Measurements from ENCODE around the gene AKR1C2. TPM values are rescaled to one million over a fixed set of nuclear protein-coding genes. Genes with fewer than 3 reads are reported as not detected.
"Not testable (repeated sequence)": the region's sequence is repeated elsewhere in the genome, so short reads cannot be mapped to it uniquely, and the experiment has no call there.

The AKR1C2 gene
- total RNA-seq, 2 donors from 2014 or later = 6.4 to 8.2 TPM

DNA sequence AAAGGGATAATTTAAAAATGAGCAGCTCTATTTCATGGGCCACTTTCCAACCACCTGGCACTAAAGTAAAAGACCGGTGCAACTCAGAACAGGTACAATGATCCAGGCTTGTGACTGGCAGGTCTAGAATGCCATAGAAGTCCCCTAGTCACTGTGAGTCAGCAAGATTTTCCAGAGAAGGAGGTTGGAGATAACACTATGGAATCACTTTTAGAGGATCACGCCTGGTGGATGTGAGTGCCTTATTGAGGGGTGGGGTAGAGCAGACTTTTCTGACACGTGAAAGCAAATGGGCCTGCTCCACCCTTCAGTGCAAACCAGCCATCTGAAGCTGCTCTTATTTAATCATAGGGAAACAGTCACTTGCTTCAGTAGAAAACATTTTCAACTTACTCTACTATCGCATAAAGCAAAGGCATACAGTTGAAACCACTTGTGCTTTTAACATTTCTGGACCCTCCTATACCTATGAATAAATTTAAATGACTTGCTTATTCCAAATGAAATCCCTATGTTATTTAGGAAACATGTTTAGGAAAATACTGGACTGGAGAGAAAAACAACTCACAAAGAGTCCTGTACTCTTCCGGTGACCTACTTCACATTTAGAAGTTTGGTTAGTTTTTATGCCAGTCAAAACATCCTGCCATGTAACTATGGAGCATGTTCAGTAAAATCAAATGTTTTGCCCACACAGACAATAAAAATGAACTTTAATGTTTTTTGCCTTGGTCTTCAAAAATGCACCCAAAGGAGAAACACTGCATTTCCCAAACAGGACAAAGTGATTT lies 61.9 kb downstream of the AKR1C2 start:
- Histone ChIP-seq H3K27me3 (replicated peaks; ENCODE audit: insufficient read depth) (no peaks in the 10 kb centered on the region), H3K36me3 (no peaks in the 10 kb centered on the region), H3K27ac (peak overlapping the region in 1 of 2 donors; percentile 16), H3K4me3 (no peak overlapping the region), H3K9me3 (no peaks in the 10 kb centered on the region), H3K4me1 (replicated peaks) (no peaks in the 10 kb centered on the region)
- TF ChIP-seq POLR2AphosphoS5 (IDR thresholded peaks at IDR 0.05) (no peak), POLR2A (IDR thresholded peaks at IDR 0.05) (no peak)
- TF ChIP-seq, protein P1, sequence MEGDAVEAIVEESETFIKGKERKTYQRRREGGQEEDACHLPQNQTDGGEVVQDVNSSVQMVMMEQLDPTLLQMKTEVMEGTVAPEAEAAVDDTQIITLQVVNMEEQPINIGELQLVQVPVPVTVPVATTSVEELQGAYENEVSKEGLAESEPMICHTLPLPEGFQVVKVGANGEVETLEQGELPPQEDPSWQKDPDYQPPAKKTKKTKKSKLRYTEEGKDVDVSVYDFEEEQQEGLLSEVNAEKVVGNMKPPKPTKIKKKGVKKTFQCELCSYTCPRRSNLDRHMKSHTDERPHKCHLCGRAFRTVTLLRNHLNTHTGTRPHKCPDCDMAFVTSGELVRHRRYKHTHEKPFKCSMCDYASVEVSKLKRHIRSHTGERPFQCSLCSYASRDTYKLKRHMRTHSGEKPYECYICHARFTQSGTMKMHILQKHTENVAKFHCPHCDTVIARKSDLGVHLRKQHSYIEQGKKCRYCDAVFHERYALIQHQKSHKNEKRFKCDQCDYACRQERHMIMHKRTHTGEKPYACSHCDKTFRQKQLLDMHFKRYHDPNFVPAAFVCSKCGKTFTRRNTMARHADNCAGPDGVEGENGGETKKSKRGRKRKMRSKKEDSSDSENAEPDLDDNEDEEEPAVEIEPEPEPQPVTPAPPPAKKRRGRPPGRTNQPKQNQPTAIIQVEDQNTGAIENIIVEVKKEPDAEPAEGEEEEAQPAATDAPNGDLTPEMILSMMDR (IDR thresholded peaks at IDR 0.05) = no peak
- 69% methylated on average over 5 of the region's 5 CpGs for WGBS
- intact Hi-C loops (cut with DNase I) = loop anchor here (5.0 kb wide), 1 partner anchor 89 kb away; no protein-coding TSS in a partner anchor
- DNase-seq (ENCODE audit: low spot score) = no peak

DNA sequence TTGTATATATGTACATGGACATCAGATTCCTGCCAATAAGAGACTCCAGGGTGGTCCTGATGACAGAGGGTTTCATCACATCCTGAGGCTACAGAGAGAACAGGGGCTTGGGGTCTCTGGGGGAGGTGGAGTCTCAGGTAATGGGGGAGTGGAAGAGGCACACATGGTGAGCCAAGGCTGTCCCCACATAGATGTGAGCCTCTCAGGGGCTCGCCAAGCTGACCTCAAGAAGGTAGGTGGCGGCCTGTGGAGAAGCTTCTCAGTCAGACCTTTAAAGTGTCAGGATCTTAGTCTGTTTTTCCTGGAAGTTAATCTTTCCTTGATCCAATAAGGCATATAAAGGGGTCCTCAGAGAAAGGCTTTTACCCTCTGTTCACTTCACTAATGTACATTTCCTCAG lies 62.7 kb downstream of the AKR1C2 start:
- WGBS = 89% methylated on average over 2 of the region's 2 CpGs
- DNase-seq (ENCODE audit: low spot score); H3K36me3 ChIP-seq; H3K4me1 ChIP-seq (replicated peaks); H3K27me3 ChIP-seq (replicated peaks; ENCODE audit: insufficient read depth); H3K9me3 ChIP-seq; H3K4me3 ChIP-seq; H3K27ac ChIP-seq: not testable (repeated sequence)
- intact Hi-C loops (cut with DNase I) = loop anchor here (5.0 kb wide), 1 partner anchor 89 kb away; no protein-coding TSS in a partner anchor

DNA sequence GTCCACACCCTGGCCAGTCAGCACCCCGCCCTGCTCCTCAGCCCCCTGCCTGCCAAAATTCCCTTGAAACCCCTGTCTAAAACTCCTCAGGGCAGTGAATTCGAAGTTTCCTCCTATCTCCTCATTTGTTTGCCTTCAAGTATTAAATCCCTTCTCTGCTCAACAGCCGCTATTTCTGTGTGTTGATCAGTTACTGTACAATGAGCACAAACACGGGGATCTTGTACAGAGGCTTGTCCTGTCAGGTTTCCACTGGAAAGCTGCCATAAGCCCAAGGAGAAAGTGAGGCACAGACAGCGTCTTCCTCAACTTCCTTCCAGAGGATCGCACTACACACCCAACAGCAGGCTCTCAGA lies 63.6 kb downstream of the AKR1C2 start:
- WGBS = 80% methylated on average over 6 of the region's 6 CpGs
- H3K27ac ChIP-seq; H3K4me1 ChIP-seq (replicated peaks): not testable (repeated sequence)

DNA sequence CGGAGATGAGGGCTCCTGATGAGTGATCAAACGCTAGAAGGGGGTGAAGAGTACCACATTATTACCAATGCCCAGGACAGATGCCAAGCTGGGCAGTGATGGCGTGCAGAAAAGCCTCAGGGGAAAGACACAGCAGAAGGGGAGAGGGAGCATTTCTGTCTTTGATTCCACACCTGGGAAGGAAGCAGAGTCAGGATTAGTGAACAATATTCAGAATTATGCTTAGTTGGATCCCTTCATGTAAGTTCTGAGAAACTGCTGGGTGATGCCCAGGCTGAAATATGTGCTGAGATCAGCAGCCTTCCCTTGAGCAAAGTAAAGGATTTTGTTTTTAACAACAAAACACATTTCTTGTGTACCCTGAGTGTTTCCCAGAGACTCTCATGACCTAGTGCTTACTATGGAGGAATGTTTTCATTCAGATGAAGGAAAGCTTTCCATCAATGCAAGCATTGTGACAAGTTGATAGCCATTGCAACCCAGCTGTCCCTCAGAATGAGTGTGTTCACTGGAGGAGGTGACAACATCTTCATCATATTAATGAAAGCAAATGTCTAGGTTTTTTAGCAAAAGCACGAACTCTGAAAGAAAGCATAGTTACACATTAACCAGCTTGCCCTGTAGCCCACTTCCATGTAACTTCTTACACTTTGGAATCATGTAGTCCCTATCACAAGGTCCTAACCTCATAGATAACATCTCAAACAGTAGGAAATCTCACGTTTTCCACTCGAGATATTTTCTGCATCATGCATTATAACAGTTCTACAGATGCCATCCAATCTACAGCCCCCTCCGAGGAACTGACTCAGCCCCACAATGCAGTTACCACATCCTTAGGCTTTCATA lies 64.2 kb downstream of the AKR1C2 start:
- H3K4me3 ChIP-seq = no peak overlapping the region
- H3K27me3 ChIP-seq (replicated peaks; ENCODE audit: insufficient read depth) = no peaks in the 10 kb centered on the region
- no peaks in the 10 kb centered on the region for H3K4me1 ChIP-seq (replicated peaks)
- no peaks in the 10 kb centered on the region for H3K36me3 ChIP-seq
- TF ChIP-seq, protein P1 (IDR thresholded peaks at IDR 0.05) = no peak
- TF ChIP-seq POLR2AphosphoS5 (IDR thresholded peaks at IDR 0.05) (no peak), POLR2A (IDR thresholded peaks at IDR 0.05) (no peak)
- intact Hi-C loops (cut with DNase I) = loop anchor here (5.0 kb wide), 1 partner anchor 87 kb away; no protein-coding TSS in a partner anchor
- no peak overlapping the region for H3K27ac ChIP-seq
- WGBS = 73% methylated on average over 7 of the region's 7 CpGs
- H3K9me3 ChIP-seq = no peaks in the 10 kb centered on the region
- DNase-seq (ENCODE audit: low spot score) = no peak

More for the DNA sequence above, 63.6 kb downstream of the AKR1C2 start:
- DNase-seq (ENCODE audit: low spot score); H3K9me3 ChIP-seq; H3K27me3 ChIP-seq (replicated peaks; ENCODE audit: insufficient read depth); H3K36me3 ChIP-seq; H3K4me3 ChIP-seq: not testable (repeated sequence)
- intact Hi-C loops (cut with DNase I) = loop anchor here (5.0 kb wide), 1 partner anchor 88 kb away; no protein-coding TSS in a partner anchor

Small RNA genes lying within 50 kb of the gene (small RNA-seq; reads per million reads assigned to genes)
- gene RF00096 = 0 reads per million in 2 donors

Other genes starting within 250 kb of the AKR1C2 start
- 10 to 100 TPM in 1 of 2 donors, 1 to 10 TPM in 1; 1.8 to 16.2 TPM for gene AKR1E2, start 177.7 kb downstream of the AKR1C2 start, total RNA-seq
- gene AKR1C1, start 40.4 kb downstream of the AKR1C2 start, total RNA-seq = 10 to 100 TPM in 1 of 2 donors, 1 to 10 TPM in 1; 7.4 to 18.7 TPM
- 10 to 100 TPM in 1 of 2 donors, 1 to 10 TPM in 1; 6.5 to 12.8 TPM for gene AKR1C3, start 90.6 kb upstream of the AKR1C2 start, total RNA-seq
- not detected for gene AKR1C8, start 181.3 kb upstream of the AKR1C2 start, total RNA-seq
- not detected for gene AKR1C4, start 193.0 kb upstream of the AKR1C2 start, total RNA-seq